ENCODE measurements around the gene CCDC197. TPM values are rescaled to one million over a fixed set of nuclear protein-coding genes. Genes with fewer than 3 reads are reported as not detected.
A peak's percentile ranks its signal among the peaks of the same experiment; 100 is the strongest.

CCDC197 gene
- total and polyA plus RNA-seq, 2 donors (not counting 1 experiment from before 2014, with no cell fraction given), result not detected

GRCh38 chr14:93967637-93968250 is 29.4 kb upstream of the CCDC197 start:
- no peaks in the 10 kb centered on the region for H3K36me3 ChIP-seq (replicated peaks in 1 of 2; ENCODE audit: control extremely low read depth in 1 of 2, control insufficient read depth in 1 of 2, extremely low read depth in 1 of 2, insufficient read depth in 2 of 2, low read length in 1 of 2)
- Mint-ChIP-seq H3K9me3 (ENCODE audit: insufficient read depth) (peaks cover 3% of the 10 kb centered on the region), H3K4me3 (peak overlapping the region; percentile 77), H3K27me3 (no peaks in the 10 kb centered on the region), H3K27ac (peak overlapping the region; percentile 79), H3K4me1 (peaks cover 88% of the 10 kb centered on the region)
- ATAC-seq (ENCODE audit: low read depth), result peak; percentile 49
- 19% methylated on average over 9 of the region's 10 CpGs for WGBS (ENCODE audit: insufficient coverage)
- H3K4me2 ChIP-seq (replicated peaks; ENCODE audit: low read depth, low read length, poor library complexity, severe bottlenecking), result peak overlapping the region; percentile 92
- H4K20me1 ChIP-seq (ENCODE audit: control insufficient read depth, insufficient read depth, low read length, poor library complexity, severe bottlenecking), result no peaks in the 10 kb centered on the region
- ChIA-PET CTCF (interaction anchor here (0.9 to 37.7 kb wide), 7 partner anchors 9 to 854 kb away, joined by 3 to 1036 read pairs (median 7); no protein-coding TSS in a partner anchor), POLR2A (interaction anchor here (0.9 to 1.5 kb wide), 5 partner anchors 8 to 28 kb away, joined by 3 to 10 read pairs (median 5); no protein-coding TSS in a partner anchor)
- DNase-seq, result peak; percentile 87
- H3K27ac ChIP-seq (ENCODE audit: low read length in 2 of 2), result peak overlapping the region; percentile 33 to 59
- peak overlapping the region in 2 of 5 experiments; percentile 16 to 19 for H3K4me3 ChIP-seq (ENCODE audit: control extremely low read depth in 1 of 5, extremely low read depth in 1 of 5, insufficient read depth in 1 of 5, low read depth in 2 of 5, low read length in 4 of 5)
- H3K27me3 ChIP-seq (replicated peaks in 1 of 4; ENCODE audit: control extremely low read depth in 1 of 4, control insufficient read depth in 3 of 4, insufficient read depth in 4 of 4, low read length in 3 of 4), result no peaks in the 10 kb centered on the region
- TF ChIP-seq CTCF (IDR thresholded peaks at IDR 0.05) (no peak), EZH2 (IDR thresholded peaks at IDR 0.05; ENCODE audit: borderline replicate concordance, insufficient read depth, low read depth, low read length, poor library complexity, severe bottlenecking) (no peak)
- H3K9ac ChIP-seq (ENCODE audit: low read length), result peak overlapping the region; percentile 18
- peaks cover 0 to 7% (median 0%) of the 10 kb centered on the region in 3 donors for H3K9me3 ChIP-seq (ENCODE audit: control extremely low read depth in 1 of 3, control insufficient read depth in 2 of 3, insufficient read depth in 1 of 3, low read length in 2 of 3)
- intact Hi-C loops (cut with micrococcal nuclease), result loop anchor here (1.0 to 10.0 kb wide), 4 partner anchors 8 to 763 kb away; partner anchors contain the start of genes DDX24, GON7, IFI27L1 and UBR7
- peaks cover 79 to 80% of the 10 kb centered on the region in 2 donors for H3K4me1 ChIP-seq (ENCODE audit: control insufficient read depth in 2 of 2, insufficient read depth in 2 of 2, low read length in 2 of 2)
- H2AFZ ChIP-seq (ENCODE audit: insufficient read depth, low read depth, low read length, poor library complexity, severe bottlenecking), result no peak overlapping the region
- H3K79me2 ChIP-seq (ENCODE audit: control insufficient read depth, insufficient read depth, low read length), result no peaks in the 10 kb centered on the region

All from B cell (primary cell).